Stimulated activated CD4-positive, alpha-beta T cell treated with anti-CD3 and anti-CD28 coated beads, Interleukin-15, amount 100 ng/mL, for 48 hours (primary cell): ENCODE data around the gene PCSK6.
"Not testable (repeated sequence)": the region's sequence is repeated elsewhere in the genome, so short reads cannot be mapped to it uniquely, and the experiment has no call there.

Experiments used
- DNase-seq, 2 donors: peaks; one replicate each; pipeline ENCODE4 v3.0.0-alpha.2; 2020; ENCODE audit warnings: low read depth in 2 of 2

The PCSK6 gene

GRCh38 chr15:101378879-101379278 lies 110.6 kb downstream of the PCSK6 start:
- no peak for DNase-seq

GRCh38 chr15:101378171-101378755 lies 111.2 kb downstream of the PCSK6 start:
- DNase-seq, result no peak

- DNase-seq, result no peak
Measured at GRCh38 chr15:101376615-101377395, 112.7 kb downstream of the PCSK6 start.

- DNase-seq, result not testable (repeated sequence)
Measured at GRCh38 chr15:101375006-101375405, 114.5 kb downstream of the PCSK6 start.

GRCh38 chr15:101374326-101374725 lies 115.2 kb downstream of the PCSK6 start:
- no peak for DNase-seq

GRCh38 chr15:101373577-101373976 lies 115.9 kb downstream of the PCSK6 start:
- DNase-seq, result no peak

GRCh38 chr15:101372960-101373525 lies 116.5 kb downstream of the PCSK6 start:
- no peak for DNase-seq

- no peak for DNase-seq
Measured at GRCh38 chr15:101372149-101372577, 117.3 kb downstream of the PCSK6 start.

- no peak for DNase-seq
Measured at GRCh38 chr15:101371519-101371918, 118.0 kb downstream of the PCSK6 start.

- DNase-seq, result no peak
Measured at GRCh38 chr15:101371081-101371480, 118.4 kb downstream of the PCSK6 start.

GRCh38 chr15:101370330-101371024 lies 119.0 kb downstream of the PCSK6 start:
- DNase-seq, result no peak

- DNase-seq, result no peak
Measured at GRCh38 chr15:101369676-101370075, 119.8 kb downstream of the PCSK6 start.

- no peak for DNase-seq
Measured at GRCh38 chr15:101368861-101369642, 120.5 kb downstream of the PCSK6 start.

GRCh38 chr15:101368086-101368780 lies 121.3 kb downstream of the PCSK6 start:
- no peak for DNase-seq

- DNase-seq, result no peak
Measured at GRCh38 chr15:101366853-101367252, 122.7 kb downstream of the PCSK6 start.

- no peak for DNase-seq
Measured at GRCh38 chr15:101362986-101363566, 126.4 kb downstream of the PCSK6 start.

- DNase-seq, result no peak
Measured at GRCh38 chr15:101362359-101362758, 127.1 kb downstream of the PCSK6 start.

GRCh38 chr15:101361418-101361817 lies 128.1 kb downstream of the PCSK6 start:
- DNase-seq, result no peak

- DNase-seq, result no peak
Measured at GRCh38 chr15:101359365-101359947, 130.1 kb downstream of the PCSK6 start.

- DNase-seq, result no peak
Measured at GRCh38 chr15:101358895-101359294, 130.6 kb downstream of the PCSK6 start.
